ENCODE results near the gene MAP3K19. TPM values are rescaled to one million over a fixed set of nuclear protein-coding genes. Genes with fewer than 3 reads are reported as not detected.

The MAP3K19 gene
- total RNA-seq, 1 donor from 2014 or later: 1.1 TPM

GRCh38 chr2:135011633-135012032 is 35.6 kb downstream of the MAP3K19 start:
- Mint-ChIP-seq H3K4me1 (ENCODE audit: unreplicated experiment) (no peaks in the 10 kb centered on the region), H3K4me3 (no peak overlapping the region), H3K27me3 (peaks cover 5% of the 10 kb centered on the region), H3K36me3 (no peaks in the 10 kb centered on the region), H3K9me3 (no peaks in the 10 kb centered on the region), H3K27ac (no peak overlapping the region)
- no peak for TF ChIP-seq CTCF (conservative IDR thresholded peaks at IDR 0.05)
- DNase-seq (ENCODE audit: extremely low spot score, unreplicated experiment): no peak

- H3K9me3 Mint-ChIP-seq: no peaks in the 10 kb centered on the region
- DNase-seq (ENCODE audit: extremely low spot score, unreplicated experiment): no peak
- H3K27me3 Mint-ChIP-seq: peaks cover 14% of the 10 kb centered on the region
- H3K4me3 Mint-ChIP-seq: no peak overlapping the region
- TF ChIP-seq CTCF (conservative IDR thresholded peaks at IDR 0.05): no peak
- no peaks in the 10 kb centered on the region for H3K4me1 Mint-ChIP-seq (ENCODE audit: unreplicated experiment)
- H3K36me3 Mint-ChIP-seq: no peaks in the 10 kb centered on the region
- no peak overlapping the region for H3K27ac Mint-ChIP-seq
Measured at GRCh38 chr2:135010200-135010942, 36.9 kb downstream of the MAP3K19 start.

GRCh38 chr2:135009339-135009738 is 37.9 kb downstream of the MAP3K19 start:
- Mint-ChIP-seq H3K27ac (no peak overlapping the region), H3K36me3 (no peaks in the 10 kb centered on the region), H3K4me1 (ENCODE audit: unreplicated experiment) (peaks cover 4% of the 10 kb centered on the region), H3K27me3 (peaks cover 23% of the 10 kb centered on the region), H3K4me3 (no peak overlapping the region), H3K9me3 (no peaks in the 10 kb centered on the region)
- TF ChIP-seq CTCF (conservative IDR thresholded peaks at IDR 0.05): no peak
- DNase-seq (ENCODE audit: extremely low spot score, unreplicated experiment): no peak

- Mint-ChIP-seq H3K4me3 (no peak overlapping the region), H3K4me1 (ENCODE audit: unreplicated experiment) (peaks cover 7% of the 10 kb centered on the region)
Measured at GRCh38 chr2:135005753-135006152, 41.5 kb downstream of the MAP3K19 start.

GRCh38 chr2:135004005-135004746 is 43.1 kb downstream of the MAP3K19 start:
- no peak overlapping the region for H3K4me3 Mint-ChIP-seq

More at GRCh38 chr2:135005753-135006152, 41.5 kb downstream of the MAP3K19 start:
- TF ChIP-seq CTCF (conservative IDR thresholded peaks at IDR 0.05): no peak
- no peak for DNase-seq (ENCODE audit: extremely low spot score, unreplicated experiment)
- no peaks in the 10 kb centered on the region for H3K9me3 Mint-ChIP-seq
- no peak overlapping the region for H3K27ac Mint-ChIP-seq
- H3K27me3 Mint-ChIP-seq: peaks cover 21% of the 10 kb centered on the region
- H3K36me3 Mint-ChIP-seq: no peaks in the 10 kb centered on the region

More at GRCh38 chr2:135004005-135004746, 43.1 kb downstream of the MAP3K19 start:
- Mint-ChIP-seq H3K36me3 (no peaks in the 10 kb centered on the region), H3K27ac (no peak overlapping the region), H3K9me3 (no peaks in the 10 kb centered on the region), H3K27me3 (peaks cover 21% of the 10 kb centered on the region), H3K4me1 (ENCODE audit: unreplicated experiment) (peaks cover 7% of the 10 kb centered on the region)
- peak; percentile 80 for DNase-seq (ENCODE audit: extremely low spot score, unreplicated experiment)
- peak; percentile 99 for TF ChIP-seq CTCF (conservative IDR thresholded peaks at IDR 0.05)
